Lung (tissue), 12 donors: ENCODE data around the gene CACNB4. TPM values are rescaled to one million over a fixed set of nuclear protein-coding genes. Genes with fewer than 3 reads are reported as not detected.

Source experiments
- ATAC-seq: fragments of 200-7000 bp; cut with Tn5 transposase; one replicate; pipeline ENCODE4 v1.9.1; 2020; ENCODE audit warnings: moderate number of reproducible peaks; ENCODE audit not compliant: insufficient read depth, low FRiP score
- DNase-seq, 3 donors: peaks; one replicate each; pipeline ENCODE4 v3.0.0-alpha.2; 2013 to 2017
- H3K27ac ChIP-seq, 2 donors: one replicate each; pipeline ENCODE4 v1.5.1; 2013; ENCODE audit warnings: mild to moderate bottlenecking in 2 of 2, moderate library complexity in 2 of 2, control low read depth in 1 of 2, inconsistent platforms in 1 of 2, low read depth in 1 of 2, low read length in 1 of 2
- H3K27me3 ChIP-seq, 3 donors: one replicate each; pipeline ENCODE4 v1.5.1; 2013; ENCODE audit warnings: low read length in 2 of 3; ENCODE audit not compliant: control insufficient read depth in 3 of 3, insufficient read depth in 3 of 3
- H3K36me3 ChIP-seq, 4 donors: one replicate each; pipeline ENCODE4 v1.5.1; 2013; ENCODE audit warnings: low read length in 4 of 4, mild to moderate bottlenecking in 1 of 4, moderate library complexity in 1 of 4; ENCODE audit not compliant: control insufficient read depth in 4 of 4, insufficient read depth in 4 of 4
- H3K4me1 ChIP-seq, 5 donors: one replicate each; pipeline ENCODE4 v1.5.1; 2013; ENCODE audit warnings: low read length in 5 of 5, mild to moderate bottlenecking in 2 of 5, moderate library complexity in 1 of 5; ENCODE audit not compliant: control insufficient read depth in 5 of 5, insufficient read depth in 5 of 5
- H3K4me3 ChIP-seq: one replicate; pipeline ENCODE4 v1.5.1; 2013; ENCODE audit warnings: mild to moderate bottlenecking, control low read depth, moderate library complexity
- H3K9ac ChIP-seq, 2 donors: one replicate each; pipeline ENCODE4 v1.5.1; 2013; ENCODE audit warnings: low read length in 2 of 2, control low read depth in 1 of 2; ENCODE audit not compliant: insufficient read depth in 1 of 2
- H3K9me3 ChIP-seq, 4 donors: one replicate each; pipeline ENCODE4 v1.5.1; 2013; ENCODE audit warnings: low read length in 3 of 4, mild to moderate bottlenecking in 1 of 4, moderate library complexity in 1 of 4; ENCODE audit not compliant: control insufficient read depth in 4 of 4, insufficient read depth in 3 of 4
- CTCF ChIP-seq: IDR thresholded peaks from 2 replicates; pipeline ENCODE4 v1.5.1; 2012; ENCODE audit warnings: mild to moderate bottlenecking; ENCODE audit errors: control extremely low read depth, extremely low read depth
- WGBS, 2 donors: extraction: QIAGEN DNeasy Blood & Tissue Kit; methylation state at CpG; one replicate each; pipeline ENCODE4 v1.1.7; 2013; 5-methylcytosine and 5-hydroxymethylcytosine counted together
- polyA plus RNA-seq, 2 donors: library from polyadenylated mRNA; stranded (reverse); fragments of 200-250 nt; gene quantifications; one replicate each; pipeline ENCODE4 v1.2.1, GENCODE V29; 2013
- total RNA-seq, 2 donors: library from RNA; depleted of rRNA in 1 of 2; stranded (reverse); fragments of >200 nt in 1 of 2; gene quantifications; one replicate each; pipeline ENCODE4 v1.2.1, GENCODE V29; 2014 to 2021
- donor health status: control.
- donor health status: control.
- donor health status: Bipolar disorder and iron deficiency.
- donor health status: healthy.
- donor health status: DM: yes; HTN: yes; CAD: no.

CACNB4 gene
- total and polyA plus RNA-seq, 4 donors = 0.57 to 10.9 (median 5.5) TPM

GRCh38 chr2:151860210-151860609, 238.6 kb downstream of the CACNB4 start:
- H3K4me3 ChIP-seq = no peak overlapping the region
- peaks cover 0 to 2% (median 0%) of the 10 kb centered on the region in 4 donors for H3K9me3 ChIP-seq
- H3K36me3 ChIP-seq = no peaks in the 10 kb centered on the region
- DNase-seq = no peak
- H3K4me1 ChIP-seq = no peaks in the 10 kb centered on the region
- 91 to 95% methylated on average over 4 of the region's 4 CpGs for WGBS, 2 donors
- ATAC-seq = no peak
- no peak overlapping the region for H3K9ac ChIP-seq
- no peak for TF ChIP-seq CTCF
- H3K27ac ChIP-seq = no peak overlapping the region
- H3K27me3 ChIP-seq = no peaks in the 10 kb centered on the region

- Histone ChIP-seq H3K36me3 (no peaks in the 10 kb centered on the region), H3K9me3 (peaks cover 0 to 1% (median 0%) of the 10 kb centered on the region in 4 donors)
- ATAC-seq = peak; percentile 83
Observed at GRCh38 chr2:151857650-151858049, 241.2 kb downstream of the CACNB4 start.

GRCh38 chr2:151855111-151855510, 243.7 kb downstream of the CACNB4 start:
- no peaks in the 10 kb centered on the region for H3K36me3 ChIP-seq
- ATAC-seq (no peak), DNase-seq (no peak)
- H3K4me3 ChIP-seq = no peak overlapping the region
- no peak overlapping the region for H3K9ac ChIP-seq
- WGBS, 2 donors = 76 to 87% methylated on average over 3 of the region's 3 CpGs
- no peaks in the 10 kb centered on the region for H3K9me3 ChIP-seq
- no peak overlapping the region for H3K27ac ChIP-seq
- peaks cover 0 to 6% (median 0%) of the 10 kb centered on the region in 5 donors for H3K4me1 ChIP-seq
- no peaks in the 10 kb centered on the region for H3K27me3 ChIP-seq
- no peak for TF ChIP-seq CTCF

More at GRCh38 chr2:151857650-151858049, 241.2 kb downstream of the CACNB4 start:
- Histone ChIP-seq H3K27me3 (no peaks in the 10 kb centered on the region), H3K4me1 (peaks cover 0 to 5% (median 0%) of the 10 kb centered on the region in 5 donors), H3K4me3 (no peak overlapping the region), H3K27ac (no peak overlapping the region), H3K9ac (no peak overlapping the region)
- no peak for TF ChIP-seq CTCF
- DNase-seq = peak in 1 of 3 donors; percentile 33
